ENCODE data around the gene SP2. TPM values are rescaled to one million over a fixed set of nuclear protein-coding genes. Genes with fewer than 3 reads are reported as not detected.

Gene SP2
- total and polyA plus RNA-seq, 2 of the 13 experiments (the other 11 are each of a cell fraction or from before 2014, with no cell fraction given): 1.4 to 4.8 TPM

GRCh38 chr17:47913050-47913449 is 17.0 kb downstream of the SP2 start:
- Histone ChIP-seq H3K27me3 (ENCODE audit: control insufficient read depth in 1 of 2, insufficient read depth in 2 of 2, low read length in 2 of 2) (no peaks in the 10 kb centered on the region), H3K79me2 (ENCODE audit: insufficient read depth, low read length) (no peaks in the 10 kb centered on the region), H4K20me1 (ENCODE audit: insufficient read depth, low read length) (no peaks in the 10 kb centered on the region), H3K4me3 (replicated peaks in 1 of 3; ENCODE audit: insufficient read depth in 1 of 3, low read depth in 2 of 3, low read length in 3 of 3) (no peak overlapping the region), H2AFZ (ENCODE audit: low read length) (no peak overlapping the region), H3K9me3 (ENCODE audit: low read length) (no peaks in the 10 kb centered on the region), H3K36me3 (replicated peaks in 1 of 2; ENCODE audit: control insufficient read depth in 1 of 2, insufficient read depth in 2 of 2, low read length in 2 of 2) (peaks cover 8 to 15% of the 10 kb centered on the region in 2 experiments; a peak in 3 of 5 replicates), H3K4me1 (ENCODE audit: insufficient read depth, low read length) (peaks cover 15% of the 10 kb centered on the region), H3K27ac (ENCODE audit: extremely low read length, insufficient read depth, low read length) (no peak overlapping the region), H3K9ac (ENCODE audit: insufficient read depth, low read depth, low read length) (no peak overlapping the region), H3K4me2 (ENCODE audit: low read depth, low read length) (no peak overlapping the region)
- intact Hi-C loops (cut with micrococcal nuclease; ENCODE audit: unreplicated experiment) (no loop called here), in situ Hi-C loops (cut with HindIII; ENCODE audit: extremely low pct_ligation_motif_present, low pct_unique_long_range_greater_than_20kb) (no loop called here)
- no peak for ATAC-seq
- DNase-seq (ENCODE audit: low spot score): no peak
- ChIA-PET CTCF (ENCODE audit: low intra/inter-chr PET ratio, low total read pairs) (no interaction called here), POLR2A (interaction anchor here (1.2 to 1.3 kb wide), 2 partner anchors 17 to 71 kb away, joined by 4 read pairs; partner anchors contain the start of gene SP2)
- no peak for FAIRE-seq
- no TSS peak for BruUV-seq (replicated peaks)
- 90% methylated on average over 2 of the region's 2 CpGs for WGBS (ENCODE audit: low lambda C conversion rate)
- TF ChIP-seq HNRNPUL1 (IDR thresholded peaks at IDR 0.05; ENCODE audit: low read depth, low read length) (no peak), ZNF121 (CRISPR knock-in tag; IDR thresholded peaks at IDR 0.05) (peak; percentile 70)

GRCh38 chr17:47914306-47914948 is 18.4 kb downstream of the SP2 start:
- no peak for DNase-seq (ENCODE audit: low spot score)
- Histone ChIP-seq H3K27me3 (ENCODE audit: control insufficient read depth in 1 of 2, insufficient read depth in 2 of 2, low read length in 2 of 2) (no peaks in the 10 kb centered on the region), H3K9me3 (ENCODE audit: low read length) (no peaks in the 10 kb centered on the region), H3K27ac (ENCODE audit: extremely low read length, insufficient read depth, low read length) (no peak overlapping the region), H2AFZ (ENCODE audit: low read length) (no peak overlapping the region), H3K4me2 (ENCODE audit: low read depth, low read length) (no peak overlapping the region), H3K36me3 (replicated peaks in 1 of 2; ENCODE audit: control insufficient read depth in 1 of 2, insufficient read depth in 2 of 2, low read length in 2 of 2) (peaks cover 8 to 20% of the 10 kb centered on the region in 2 experiments; a peak in 3 of 5 replicates), H4K20me1 (ENCODE audit: insufficient read depth, low read length) (no peaks in the 10 kb centered on the region), H3K79me2 (ENCODE audit: insufficient read depth, low read length) (no peaks in the 10 kb centered on the region), H3K4me1 (ENCODE audit: insufficient read depth, low read length) (peaks cover 5% of the 10 kb centered on the region), H3K9ac (ENCODE audit: insufficient read depth, low read depth, low read length) (no peak overlapping the region), H3K4me3 (replicated peaks in 1 of 3; ENCODE audit: insufficient read depth in 1 of 3, low read depth in 2 of 3, low read length in 3 of 3) (no peak overlapping the region)
- in situ Hi-C loops (cut with HindIII; ENCODE audit: extremely low pct_ligation_motif_present, low pct_unique_long_range_greater_than_20kb): no loop called here
- no peak for ATAC-seq
- intact Hi-C loops (cut with micrococcal nuclease; ENCODE audit: unreplicated experiment): no loop called here
- ChIA-PET POLR2A (interaction anchor here (1.1 to 1.9 kb wide), 4 partner anchors 9 to 72 kb away, joined by 3 to 7 read pairs (median 4); partner anchors contain the start of genes PNPO and SP2), CTCF (ENCODE audit: low intra/inter-chr PET ratio, low total read pairs) (no interaction called here)
- 83% methylated on average over 4 of the region's 4 CpGs for WGBS (ENCODE audit: low lambda C conversion rate)
- FAIRE-seq: no peak
- TF ChIP-seq POLR2A (IDR thresholded peaks at IDR 0.05; ENCODE audit: insufficient read depth in 1 of 2, low read depth in 2 of 2, low read length in 2 of 2) (no peak), GMEB2 (CRISPR knock-in tag; IDR thresholded peaks at IDR 0.05; ENCODE audit: low read depth) (no peak), AFF4 (CRISPR knock-in tag; IDR thresholded peaks at IDR 0.05) (no peak), MTF2 (CRISPR knock-in tag; IDR thresholded peaks at IDR 0.05; ENCODE audit: borderline replicate concordance) (no peak)
- no TSS peak for BruUV-seq (replicated peaks)

All from HepG2 (cell line).